ENCODE data around the gene GDF15.
"Not testable (repeated sequence)": the region's sequence is repeated elsewhere in the genome, so short reads cannot be mapped to it uniquely, and the experiment has no call there.

GDF15 gene, protein sequence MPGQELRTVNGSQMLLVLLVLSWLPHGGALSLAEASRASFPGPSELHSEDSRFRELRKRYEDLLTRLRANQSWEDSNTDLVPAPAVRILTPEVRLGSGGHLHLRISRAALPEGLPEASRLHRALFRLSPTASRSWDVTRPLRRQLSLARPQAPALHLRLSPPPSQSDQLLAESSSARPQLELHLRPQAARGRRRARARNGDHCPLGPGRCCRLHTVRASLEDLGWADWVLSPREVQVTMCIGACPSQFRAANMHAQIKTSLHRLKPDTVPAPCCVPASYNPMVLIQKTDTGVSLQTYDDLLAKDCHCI

DNA sequence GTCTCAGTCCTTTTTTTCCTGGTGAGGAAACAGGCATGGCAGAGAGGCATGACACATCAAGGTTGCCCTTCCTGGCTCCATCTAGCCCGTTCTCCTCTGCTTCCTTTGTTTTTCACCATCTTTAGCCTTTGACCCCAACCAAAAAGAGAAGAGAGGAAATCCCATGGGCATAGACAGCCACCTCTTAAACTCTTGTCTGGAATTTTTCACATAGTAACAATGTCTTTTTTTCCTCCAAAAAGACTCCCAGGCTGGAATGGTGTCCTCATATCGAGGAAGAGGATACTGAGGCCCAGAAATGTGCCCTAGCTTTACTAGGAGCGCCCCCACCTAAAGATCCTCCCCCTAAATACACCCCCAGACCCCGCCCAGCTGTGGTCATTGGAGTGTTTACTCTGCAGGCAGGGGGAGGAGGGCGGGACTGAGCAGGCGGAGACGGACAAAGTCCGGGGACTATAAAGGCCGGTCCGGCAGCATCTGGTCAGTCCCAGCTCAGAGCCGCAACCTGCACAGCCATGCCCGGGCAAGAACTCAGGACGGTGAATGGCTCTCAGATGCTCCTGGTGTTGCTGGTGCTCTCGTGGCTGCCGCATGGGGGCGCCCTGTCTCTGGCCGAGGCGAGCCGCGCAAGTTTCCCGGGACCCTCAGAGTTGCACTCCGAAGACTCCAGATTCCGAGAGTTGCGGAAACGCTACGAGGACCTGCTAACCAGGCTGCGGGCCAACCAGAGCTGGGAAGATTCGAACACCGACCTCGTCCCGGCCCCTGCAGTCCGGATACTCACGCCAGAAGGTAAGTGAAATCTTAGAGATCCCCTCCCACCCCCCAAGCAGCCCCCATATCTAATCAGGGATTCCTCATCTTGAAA is at the start of gene GDF15:
GDF15 (plus strand) TSS at position 484 of the 868 bp plus-strand sequence; CDS start at position 516, 32 bp downstream.
- DNase-seq (ENCODE audit: low spot score), result peak; percentile 67
- no peak for FAIRE-seq

DNA sequence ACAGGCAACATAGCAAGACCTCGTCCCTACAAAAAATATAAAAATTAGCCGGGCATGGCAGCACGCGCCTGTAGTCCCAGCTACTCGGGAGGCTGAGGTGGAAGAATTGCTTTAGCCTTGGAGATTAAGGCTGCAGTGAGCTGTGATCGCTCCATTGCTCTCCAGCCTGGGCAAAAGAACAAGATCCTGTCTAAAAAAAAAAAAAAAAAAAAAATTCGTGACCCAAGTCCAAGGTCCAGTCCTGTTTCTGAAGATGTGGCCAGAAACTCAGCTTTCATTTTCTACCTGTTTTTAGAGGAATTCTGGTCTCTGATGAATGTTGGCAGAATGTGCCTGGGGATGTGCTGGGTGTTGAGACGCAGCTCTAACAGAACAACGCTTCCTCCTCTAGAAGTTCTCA is 47.4 kb upstream of the GDF15 start:
- FAIRE-seq, result no peak

DNA sequence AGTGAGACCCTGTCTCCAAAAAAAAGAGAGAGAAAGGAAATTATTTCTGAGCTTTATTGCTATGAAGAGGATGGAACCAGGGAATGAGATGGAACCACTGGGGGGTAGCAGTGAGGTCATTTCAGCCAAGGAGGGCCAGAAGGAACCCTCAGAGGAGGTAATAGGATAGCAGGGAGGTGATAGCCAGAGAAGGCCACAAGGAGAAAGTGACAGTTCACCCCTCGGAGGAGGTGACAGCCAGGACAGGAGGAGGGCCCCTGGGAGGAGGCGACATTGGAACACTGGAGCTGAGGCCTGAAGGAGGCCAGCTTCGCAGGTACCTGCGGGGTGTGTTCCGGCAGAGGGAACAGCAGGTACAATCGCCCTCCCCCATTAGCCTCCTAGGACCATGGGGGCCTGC is 46.2 kb upstream of the GDF15 start:
- peak; percentile 8 for DNase-seq (ENCODE audit: low spot score)

More for the DNA sequence above, 47.4 kb upstream of the GDF15 start:
- DNase-seq (ENCODE audit: low spot score), result no peak

DNA sequence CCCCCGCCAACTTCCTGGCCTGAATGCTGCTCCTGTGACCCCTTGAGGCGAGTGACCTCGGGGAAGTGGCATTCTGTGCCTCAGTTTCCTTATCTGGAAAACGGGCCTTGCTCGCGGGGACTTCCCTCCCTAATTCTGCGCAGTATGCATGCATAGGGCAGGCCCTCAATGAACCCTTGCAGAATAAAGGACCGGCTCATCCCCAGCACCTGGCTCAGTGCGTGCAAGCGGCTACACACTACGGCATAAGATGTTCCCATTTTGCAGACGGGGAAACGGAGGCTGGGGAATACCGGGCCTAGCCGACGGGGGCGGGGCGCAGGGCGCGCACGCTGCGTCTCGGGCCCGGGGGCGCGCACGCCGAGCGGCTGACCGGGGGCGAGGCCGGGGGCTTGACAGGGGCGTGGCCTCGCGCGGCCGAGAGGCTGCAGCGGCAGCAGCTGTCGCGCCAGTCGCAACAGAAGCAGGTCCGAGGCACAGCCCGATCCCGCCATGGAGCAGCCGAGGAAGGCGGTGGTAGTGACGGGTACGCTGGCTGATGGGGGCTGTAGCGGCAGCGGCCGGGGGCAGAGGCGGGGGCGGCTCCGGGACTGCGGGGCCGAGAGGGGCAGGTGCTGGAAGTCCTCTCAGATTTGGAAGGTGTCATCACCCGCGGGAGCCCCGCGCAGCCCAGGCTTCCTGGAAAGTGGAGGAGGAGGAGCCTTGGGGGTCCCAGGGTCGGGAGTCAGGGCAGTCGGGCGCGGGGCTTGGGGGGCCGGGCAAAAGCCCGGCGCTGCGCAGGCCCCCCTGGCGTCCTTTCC is 45.6 kb upstream of the GDF15 start, which contains the start of gene PGPEP1:
PGPEP1 (plus strand) TSS at position 409 of the 800 bp plus-strand sequence; CDS start at position 493, 84 bp downstream.
- DNase-seq (ENCODE audit: low spot score) (no peak), FAIRE-seq (no peak)

More for the DNA sequence above, 46.2 kb upstream of the GDF15 start:
- FAIRE-seq, result no peak

DNA sequence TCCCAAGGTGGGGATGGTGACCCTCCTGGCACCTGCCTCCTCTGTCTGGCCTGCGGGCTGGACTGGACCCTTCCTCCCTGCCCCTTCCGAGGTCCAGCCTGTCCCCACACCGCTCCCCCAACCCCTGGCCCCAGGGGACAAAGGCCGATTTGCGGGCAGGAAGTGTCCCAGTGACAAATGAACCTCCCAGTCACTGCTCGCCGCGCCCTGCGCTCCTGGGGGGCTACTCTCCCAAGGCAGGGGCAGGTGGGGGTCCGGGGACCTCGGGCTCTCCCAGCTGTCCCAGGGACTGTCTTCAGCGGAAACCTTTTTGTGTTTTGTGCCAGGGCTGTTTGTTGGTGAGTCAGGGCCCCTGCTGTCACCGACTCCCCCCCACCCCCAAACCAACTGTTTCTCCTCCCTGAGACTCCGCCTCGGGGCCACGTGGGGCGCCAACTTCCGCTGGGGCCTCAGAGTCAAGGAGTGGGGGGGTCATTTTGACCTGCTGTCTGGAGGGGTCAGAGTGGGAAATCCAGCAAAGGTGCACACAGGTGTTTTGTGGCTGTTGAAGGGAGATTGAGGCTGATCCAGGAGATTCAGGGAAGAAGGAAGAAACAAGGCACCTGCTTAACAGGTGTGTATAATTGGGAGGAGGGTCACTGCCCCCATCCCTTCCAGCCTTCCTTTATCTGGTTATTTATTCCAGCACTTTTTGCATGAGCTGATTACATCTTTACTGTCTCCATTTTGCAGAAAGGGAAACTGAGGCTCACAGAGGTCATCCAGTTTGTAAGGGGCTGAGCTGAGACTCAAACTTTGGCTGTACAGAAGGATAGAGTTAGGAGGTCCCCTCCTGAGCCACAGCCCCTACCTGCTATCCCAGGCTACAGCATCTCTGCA is 44.7 kb upstream of the GDF15 start:
- FAIRE-seq (no peak), DNase-seq (ENCODE audit: low spot score) (no peak)

DNA sequence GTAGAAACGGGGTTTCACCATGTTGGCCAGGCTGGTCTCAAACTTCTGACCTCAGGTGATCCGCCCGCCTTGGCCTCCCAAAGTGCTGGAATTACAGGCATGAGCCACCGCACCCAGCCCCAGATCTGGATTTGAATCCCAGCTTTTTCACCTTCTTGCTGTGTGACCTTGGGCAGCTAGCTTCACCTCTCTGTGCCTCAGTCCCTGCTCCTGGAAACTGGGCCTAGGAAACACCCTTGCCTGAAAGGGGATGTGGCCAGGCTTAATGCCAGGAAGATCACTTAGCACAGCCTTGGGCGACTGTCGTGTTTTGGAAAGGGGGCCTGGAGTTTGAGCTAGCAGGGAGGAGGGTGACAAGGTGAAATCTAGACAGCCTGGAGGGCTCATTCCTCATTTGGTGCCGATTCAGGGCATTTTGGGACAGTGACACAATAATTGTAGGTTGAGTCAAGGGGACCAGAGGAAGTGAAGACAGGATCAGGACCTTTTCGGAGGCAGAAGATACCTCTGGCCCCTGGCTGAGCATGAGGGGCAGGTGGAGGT is 43.8 kb upstream of the GDF15 start:
- no peak for DNase-seq (ENCODE audit: low spot score)
- no peak for FAIRE-seq

DNA sequence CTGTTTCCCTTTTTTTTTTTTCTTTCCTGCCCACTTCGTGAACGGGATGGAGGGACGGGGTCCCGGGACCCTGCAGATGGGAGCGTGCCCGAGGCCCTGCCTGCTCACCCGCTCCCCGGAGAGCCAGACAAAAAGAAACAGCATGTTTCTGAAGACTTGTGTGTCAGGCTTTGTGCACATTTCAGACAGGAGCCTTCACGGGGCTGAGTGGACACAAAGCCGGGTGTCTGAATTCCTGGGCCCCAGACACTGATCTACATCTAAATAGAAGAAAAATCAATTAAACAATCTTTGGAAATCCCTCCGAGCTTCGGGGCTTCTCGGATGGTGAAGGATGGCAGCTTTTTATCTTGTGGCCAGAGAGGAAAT is 41.4 kb upstream of the GDF15 start:
- FAIRE-seq (no peak), DNase-seq (ENCODE audit: low spot score) (no peak)

DNA sequence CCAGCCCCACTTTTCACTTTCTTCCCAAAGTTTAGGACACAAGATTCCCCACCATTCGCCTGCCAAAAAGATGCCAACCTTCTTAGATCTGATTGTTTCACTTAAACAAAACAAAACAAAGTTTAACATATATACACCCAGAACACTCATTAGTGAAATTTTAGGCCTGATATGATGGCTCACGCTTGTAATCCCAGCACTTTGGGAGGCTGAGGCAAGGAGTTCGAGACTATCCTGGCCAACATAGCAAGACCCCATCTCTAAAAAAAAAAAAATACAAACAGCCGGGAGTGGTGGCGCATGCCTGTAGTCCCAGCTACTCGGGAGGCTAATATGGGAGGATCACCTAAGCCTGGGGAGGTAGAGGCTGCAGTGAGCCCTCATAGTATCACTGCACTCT is 40.7 kb upstream of the GDF15 start:
- FAIRE-seq (no peak), DNase-seq (ENCODE audit: low spot score) (no peak)

DNA sequence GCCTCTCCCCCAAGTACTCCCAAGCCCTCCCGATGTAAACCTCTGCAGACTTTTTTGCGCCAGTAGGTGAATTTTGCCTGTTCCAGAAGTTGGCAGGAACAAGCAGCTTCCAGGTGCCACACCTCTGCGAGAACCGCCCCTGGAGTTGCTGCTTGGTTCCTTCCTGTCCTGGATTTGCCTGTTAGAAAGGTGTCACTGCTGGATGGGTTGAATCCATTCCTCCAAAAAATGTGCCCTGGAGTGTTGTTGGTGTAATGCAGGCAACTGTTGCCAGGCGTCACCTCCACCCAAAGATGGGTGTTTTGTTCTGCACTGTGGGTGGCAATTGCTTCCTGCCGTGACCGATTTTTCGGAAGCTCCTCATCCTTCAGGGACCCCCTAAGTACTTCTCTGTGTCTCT is 39.9 kb upstream of the GDF15 start:
- FAIRE-seq, result no peak
- no peak for DNase-seq (ENCODE audit: low spot score)

DNA sequence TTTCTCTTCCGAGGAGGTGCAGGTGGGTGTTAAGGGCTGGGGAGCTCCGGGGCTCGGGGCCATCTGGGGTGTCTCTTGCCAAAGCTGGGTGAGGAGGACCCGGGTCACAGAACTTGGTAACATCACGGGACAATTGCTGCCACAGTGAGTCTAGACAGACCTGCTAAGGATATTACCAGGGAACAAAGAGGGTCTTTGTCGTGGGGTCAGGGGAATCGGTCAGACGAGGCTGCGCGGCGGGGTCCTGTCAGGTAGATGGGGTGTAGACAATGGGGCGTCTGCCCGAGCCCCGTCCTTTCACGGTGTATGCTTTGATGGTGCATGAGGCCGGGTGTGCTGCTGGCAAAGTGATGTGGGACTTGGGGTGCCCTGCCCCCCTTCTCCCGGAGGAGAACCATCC is 37.8 kb upstream of the GDF15 start:
- no peak for FAIRE-seq
- no peak for DNase-seq (ENCODE audit: low spot score)

DNA sequence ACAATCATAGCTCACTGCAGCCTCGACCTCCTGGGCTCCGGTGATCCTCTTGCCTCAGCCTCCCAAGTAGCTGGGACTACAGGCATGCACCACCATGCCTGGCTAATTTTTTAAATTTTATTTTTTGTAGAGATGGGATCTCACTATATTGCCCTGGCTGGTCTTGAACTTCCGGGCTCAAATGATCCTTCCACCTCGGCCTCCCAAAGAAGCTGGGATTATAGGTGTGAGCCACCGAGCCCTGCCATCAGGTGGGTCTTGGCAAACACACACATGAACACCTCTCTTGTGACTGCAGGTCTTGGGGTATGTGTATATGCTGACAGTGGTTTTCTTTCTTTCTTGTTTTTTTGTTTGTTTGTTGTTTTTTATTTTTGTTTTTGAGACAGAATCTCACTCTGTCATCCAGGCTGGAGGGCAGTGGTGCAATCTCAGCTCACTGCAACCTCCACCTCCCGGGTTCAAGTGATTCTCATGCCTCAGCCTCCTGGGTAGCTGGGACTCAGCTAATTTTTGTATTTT is 37.1 kb upstream of the GDF15 start:
- not testable (repeated sequence) for FAIRE-seq; DNase-seq (ENCODE audit: low spot score)

DNA sequence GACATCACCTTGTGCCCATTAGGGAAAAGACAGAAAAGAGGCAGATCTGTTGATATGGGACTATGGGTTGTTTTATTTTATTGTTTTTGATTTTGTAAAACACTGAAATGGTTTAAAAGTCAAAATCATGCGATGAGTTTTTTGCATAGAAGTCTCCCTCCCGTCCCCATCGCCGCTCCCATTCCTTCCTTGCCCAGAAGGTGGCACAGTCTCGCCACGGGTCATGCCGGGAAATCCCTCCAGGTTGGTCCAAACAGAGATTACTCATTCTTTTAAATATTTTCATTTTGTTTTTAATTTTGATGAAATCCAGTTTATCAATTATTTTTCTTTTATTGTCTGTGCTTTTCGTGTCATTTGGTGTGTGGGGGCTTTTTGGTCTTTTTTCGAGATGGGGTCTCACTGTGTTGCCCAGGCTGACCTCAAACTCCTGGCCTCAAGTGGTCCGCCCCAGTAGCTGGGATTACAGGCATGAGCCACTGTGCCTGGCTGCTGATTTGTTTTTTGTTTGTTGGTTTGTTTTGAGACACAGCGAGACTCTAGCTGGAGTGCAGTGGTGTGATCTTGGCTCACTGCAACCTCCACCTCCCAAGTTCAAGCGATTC is 36.3 kb upstream of the GDF15 start:
- peak; percentile 13 for DNase-seq (ENCODE audit: low spot score)
- FAIRE-seq, result peak; percentile 65

DNA sequence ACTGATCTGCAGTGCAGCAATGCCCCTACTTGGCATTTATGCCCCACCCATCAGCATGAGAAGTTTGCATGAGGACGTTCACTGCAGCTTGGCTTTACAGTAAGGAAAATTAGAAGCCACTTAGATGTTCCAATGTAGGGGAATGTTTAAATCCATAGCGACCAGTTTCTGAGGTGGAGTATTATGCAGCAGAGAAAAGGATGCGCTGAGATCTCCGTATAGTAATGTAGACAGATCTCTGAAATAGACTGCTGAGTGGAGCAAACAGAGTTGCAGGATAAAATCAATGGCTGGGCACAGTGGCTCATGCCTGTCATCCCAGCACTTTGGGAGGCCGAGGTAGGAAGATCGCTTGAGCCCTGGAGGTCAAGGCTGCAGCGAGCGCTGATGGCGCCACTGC is 35.5 kb upstream of the GDF15 start:
- FAIRE-seq, result no peak

DNA sequence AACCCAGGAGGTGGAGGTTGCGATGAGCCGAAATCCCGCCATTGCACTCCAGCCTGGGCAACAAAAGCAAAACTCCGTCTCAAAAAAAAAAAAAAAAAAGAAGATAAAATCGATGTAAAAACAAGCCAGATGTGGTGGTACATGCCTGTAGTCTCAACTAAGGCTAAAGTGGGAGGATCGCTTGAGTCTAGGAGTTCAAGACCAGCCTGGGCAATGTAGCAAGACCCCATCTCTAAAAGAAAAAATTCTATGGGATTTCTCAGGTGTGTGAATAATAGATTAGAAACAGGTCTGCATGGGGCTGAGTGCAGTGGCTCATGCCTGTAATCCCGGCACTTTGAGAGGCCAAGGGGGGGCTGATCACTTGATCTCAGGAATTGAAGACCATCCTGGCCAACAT is 34.4 kb upstream of the GDF15 start:
- DNase-seq (ENCODE audit: low spot score) (no peak), FAIRE-seq (no peak)

More for the DNA sequence above, 35.5 kb upstream of the GDF15 start:
- DNase-seq (ENCODE audit: low spot score), result no peak

DNA sequence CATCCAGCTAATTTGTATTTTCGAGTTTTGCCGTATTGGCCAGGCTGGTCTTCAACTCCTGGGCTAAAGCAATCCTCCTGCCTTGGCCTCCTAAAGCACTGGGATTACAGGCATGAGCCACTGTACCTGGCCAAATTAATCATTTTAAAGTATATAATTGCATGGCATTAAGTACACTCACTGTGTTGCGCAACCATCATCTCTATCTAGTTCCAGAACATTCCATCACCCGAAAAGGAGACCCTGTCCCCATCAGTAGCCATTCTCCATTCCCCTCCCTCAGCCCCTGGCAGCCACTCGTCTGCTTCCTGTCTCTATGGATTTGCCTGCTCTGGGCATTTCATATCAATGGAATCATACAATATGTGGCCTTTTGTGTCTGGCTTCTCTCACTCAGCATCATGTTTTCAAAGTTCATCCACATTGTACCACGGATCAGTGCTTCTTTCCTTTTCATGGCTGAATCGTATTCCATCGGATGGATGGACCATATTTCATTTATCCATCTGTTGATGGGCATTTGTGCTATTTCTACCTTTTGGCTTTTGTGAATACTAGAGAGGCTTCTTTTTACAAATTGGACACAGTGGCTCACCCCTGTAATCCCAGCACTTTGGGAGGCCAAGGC is 32.5 kb upstream of the GDF15 start:
- no peak for FAIRE-seq
- no peak for DNase-seq (ENCODE audit: low spot score)

DNA sequence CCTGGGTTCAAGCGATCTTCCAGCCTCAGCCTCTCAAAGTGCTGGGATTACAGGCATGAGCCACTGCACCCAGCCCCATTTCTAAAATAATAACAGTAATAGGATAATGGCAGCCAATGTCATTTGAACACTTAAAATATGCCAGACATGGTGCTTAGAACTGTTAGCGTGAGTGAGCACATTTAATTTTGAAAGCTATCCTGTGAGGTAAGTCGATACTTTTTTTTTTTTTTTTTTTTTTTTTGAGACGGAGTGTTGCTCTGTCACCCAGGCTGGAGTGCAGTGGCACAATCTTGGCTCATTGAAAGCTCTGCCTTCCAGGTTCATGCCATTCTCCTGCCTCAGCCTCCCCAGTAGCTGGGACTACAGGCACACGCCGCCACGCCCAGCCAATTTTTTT is 31.2 kb upstream of the GDF15 start:
- DNase-seq (ENCODE audit: low spot score); FAIRE-seq: not testable (repeated sequence)

DNA sequence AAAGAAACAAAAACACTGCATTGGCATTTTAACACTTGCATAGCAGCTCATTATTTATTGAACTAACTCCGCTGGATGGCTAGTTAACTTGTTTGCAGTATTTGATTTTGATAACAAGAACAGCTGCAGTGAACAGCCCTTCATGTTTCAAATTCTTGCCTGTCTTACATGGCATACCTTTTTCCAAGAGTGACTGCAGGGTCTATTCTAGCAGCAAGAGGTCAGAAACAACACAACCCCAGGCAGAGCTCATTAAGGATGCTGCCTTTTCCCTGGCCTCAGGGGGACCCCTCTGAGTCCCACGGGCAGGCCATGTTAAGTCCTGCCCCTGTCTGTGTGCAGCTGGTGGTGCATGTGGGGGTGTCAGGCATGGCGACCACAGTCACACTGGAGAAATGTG is 28.9 kb upstream of the GDF15 start:
- FAIRE-seq (no peak), DNase-seq (ENCODE audit: low spot score) (no peak)

DNA sequence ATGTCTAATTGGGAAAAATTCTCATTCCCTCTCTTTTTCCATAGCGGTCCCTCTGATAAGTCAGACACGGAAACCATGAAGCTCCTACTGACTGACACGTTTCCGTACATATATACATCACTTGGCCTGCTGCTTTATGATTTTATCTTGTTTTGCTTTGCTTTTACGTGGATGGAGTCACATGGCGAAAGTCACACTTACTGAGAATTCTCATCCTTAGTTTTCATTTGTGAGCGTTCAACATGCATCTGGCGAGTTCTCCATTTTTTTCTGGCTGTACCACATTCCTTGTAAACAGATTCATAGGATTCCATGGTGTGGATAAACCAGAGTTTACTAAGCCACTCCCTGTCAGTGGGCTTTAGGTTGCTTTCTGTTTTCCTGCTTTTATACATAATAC is 24.3 kb upstream of the GDF15 start:
- FAIRE-seq (no peak), DNase-seq (ENCODE audit: low spot score) (no peak)

DNA sequence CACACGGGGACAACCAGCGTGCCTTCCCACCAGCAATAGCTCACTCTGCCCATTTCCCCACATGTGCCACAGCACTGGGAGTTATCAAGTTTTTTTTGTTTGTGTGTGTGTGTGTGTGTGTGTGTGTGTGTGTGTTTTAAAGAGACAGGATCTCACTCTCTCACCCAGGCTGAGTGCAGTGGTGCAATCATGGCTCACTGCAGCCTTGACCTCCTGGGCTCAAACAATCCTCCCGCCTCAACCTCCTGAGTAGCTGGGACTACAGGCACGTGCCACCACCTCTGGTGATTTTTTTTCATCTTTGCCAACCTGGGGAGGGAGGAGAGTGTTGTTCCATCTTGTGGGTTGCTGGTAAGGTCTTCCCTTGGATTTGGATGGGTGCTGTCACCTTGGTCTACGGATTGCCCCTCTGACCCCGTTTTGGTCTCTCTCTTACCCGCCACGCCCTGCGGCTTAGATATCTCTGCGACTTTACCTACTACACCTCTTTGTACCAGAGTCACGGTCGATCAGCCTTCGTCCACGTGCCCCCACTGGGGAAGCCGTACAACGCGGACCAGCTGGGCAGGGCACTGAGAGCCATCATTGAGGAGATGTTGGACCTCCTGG is 22.9 kb upstream of the GDF15 start:
- FAIRE-seq, result no peak
- no peak for DNase-seq (ENCODE audit: low spot score)
